GM12892 (cell line): ENCODE measurements around the gene CEP72.
"Not testable (repeated sequence)": the region's sequence is repeated elsewhere in the genome, so short reads cannot be mapped to it uniquely, and the experiment has no call there.

Experiments used
- POLR2A ChIP-seq: IDR thresholded peaks from 2 replicates; pipeline ENCODE4 v1.6.1; 2011; ENCODE audit warnings: low read depth, low read length, control low read depth
- POLR2AphosphoS5 ChIP-seq: IDR thresholded peaks from 2 replicates; pipeline ENCODE4 v1.6.1; 2011; ENCODE audit warnings: low read depth, low read length, control low read depth
- TAF1 ChIP-seq: IDR thresholded peaks from 2 replicates; pipeline ENCODE4 v1.6.1; 2011; ENCODE audit warnings: low read depth, mild to moderate bottlenecking, control low read depth, low read length, borderline replicate concordance

GRCh38 chr5:577214-577613 lies 34.9 kb upstream of the CEP72 start:
- TF ChIP-seq POLR2A, TAF1, POLR2AphosphoS5: not testable (repeated sequence)
